HepG2 (cell line): Measurements from ENCODE around the gene PDK1.

ENCODE experiments used
- AGO2 ChIP-seq: fragments of 200-400 bp; formaldehyde crosslinking; optimal IDR thresholded peaks from 2 replicates; pipeline ENCODE3; 2017; ENCODE audit warnings: mild to moderate bottlenecking, low read depth, low read length, moderate library complexity
- ARID4A ChIP-seq: sonication (generic); formaldehyde crosslinking; IDR thresholded peaks from 2 replicates; pipeline ENCODE4 v1.5.0; 2020; ENCODE audit warnings: mild to moderate bottlenecking, missing genetic modification reagents, borderline replicate concordance
- CC2D1A ChIP-seq: sonication (generic); formaldehyde crosslinking; IDR thresholded peaks from 2 replicates; pipeline ENCODE4 v1.8.1; 2023; ENCODE audit warnings: mild to moderate bottlenecking, missing genetic modification reagents
- DDIT3 ChIP-seq: sonication (generic); formaldehyde crosslinking; IDR thresholded peaks from 2 replicates; pipeline ENCODE4 v1.4.0; 2020; ENCODE audit warnings: mild to moderate bottlenecking, missing genetic modification reagents
- ESRRA ChIP-seq: sonication (generic); formaldehyde crosslinking; IDR thresholded peaks from 2 replicates; pipeline ENCODE4 v1.5.1; 2020; ENCODE audit warnings: mild to moderate bottlenecking, low read depth, missing genetic modification reagents
- POLR2A ChIP-seq, 2 experiments: IDR thresholded peaks; 2 replicates each; pipeline ENCODE4 v1.6.1; 2011; ENCODE audit warnings: low read depth in 2 of 2, low read length in 2 of 2, mild to moderate bottlenecking in 1 of 2, moderate library complexity in 1 of 2; ENCODE audit not compliant: insufficient read depth in 1 of 2
- RERE ChIP-seq: IDR thresholded peaks from 2 replicates; pipeline ENCODE4 v1.6.1; 2016; ENCODE audit warnings: low read depth, missing genetic modification reagents, missing compliant biosample characterization
- SP140L ChIP-seq: sonication (generic); formaldehyde crosslinking; IDR thresholded peaks from 2 replicates; pipeline ENCODE4 v1.4.0; 2020; ENCODE audit warnings: missing genetic modification reagents, borderline replicate concordance
- ZNF281 ChIP-seq: sonication (generic); formaldehyde crosslinking; IDR thresholded peaks from 2 replicates; pipeline ENCODE4 v1.4.0; 2020; ENCODE audit warnings: missing genetic modification reagents, borderline replicate concordance
- ZNF354B ChIP-seq: sonication (generic); formaldehyde crosslinking; IDR thresholded peaks from 2 replicates; pipeline ENCODE4 v1.8.0; 2022; ENCODE audit warnings: mild to moderate bottlenecking, missing genetic modification reagents
- ZNF383 ChIP-seq: sonication (generic); formaldehyde crosslinking; IDR thresholded peaks from 2 replicates; pipeline ENCODE4 v1.4.0; 2020; ENCODE audit warnings: missing genetic modification reagents, mild to moderate bottlenecking, borderline replicate concordance
- ZNF547 ChIP-seq: sonication (generic); formaldehyde crosslinking; IDR thresholded peaks from 2 replicates; pipeline ENCODE4 v1.5.1; 2020; ENCODE audit warnings: mild to moderate bottlenecking, missing genetic modification reagents
- ZNF747 ChIP-seq: sonication (generic); formaldehyde crosslinking; IDR thresholded peaks from 2 replicates; pipeline ENCODE4 v1.8.1; 2023; ENCODE audit warnings: missing genetic modification reagents, mild to moderate bottlenecking, borderline replicate concordance

GRCh38 chr2:172609488-172609887, 53.6 kb downstream of the PDK1 start:
- TF ChIP-seq ZNF383 (no peak), CC2D1A (no peak), DDIT3 (CRISPR knock-in tag) (no peak), ZNF354B (CRISPR knock-in tag) (no peak), ZNF747 (CRISPR knock-in tag) (no peak), ARID4A (no peak), ESRRA (no peak), AGO2 (no peak), ZNF281 (CRISPR knock-in tag) (no peak), RERE (CRISPR knock-in tag) (no peak), POLR2A (IDR thresholded peaks at IDR 0.05; ENCODE audit: insufficient read depth in 1 of 2, low read depth in 2 of 2, low read length in 2 of 2) (no peak), SP140L (CRISPR knock-in tag) (no peak), ZNF547 (CRISPR knock-in tag) (no peak)
